ENCODE results near the gene TULP4.

GRCh38 chr6:158358450-158359077 is 46.3 kb downstream of the TULP4 start:
- TF ChIP-seq EP300 (IDR thresholded peaks at IDR 0.05) (no peak), CTCF (IDR thresholded peaks at IDR 0.05) (no peak), POLR2A (IDR thresholded peaks at IDR 0.05) (no peak), POLR2AphosphoS5 (IDR thresholded peaks at IDR 0.05) (no peak)

Data from upper lobe of left lung (tissue), 4 donors.